ENCODE measurements around the gene PROM2. TPM values are rescaled to one million over a fixed set of nuclear protein-coding genes. Genes with fewer than 3 reads are reported as not detected.

The PROM2 gene
- total and polyA plus RNA-seq, 2 experiments from 2014 or later: 2.1 to 2.2 TPM

DNA sequence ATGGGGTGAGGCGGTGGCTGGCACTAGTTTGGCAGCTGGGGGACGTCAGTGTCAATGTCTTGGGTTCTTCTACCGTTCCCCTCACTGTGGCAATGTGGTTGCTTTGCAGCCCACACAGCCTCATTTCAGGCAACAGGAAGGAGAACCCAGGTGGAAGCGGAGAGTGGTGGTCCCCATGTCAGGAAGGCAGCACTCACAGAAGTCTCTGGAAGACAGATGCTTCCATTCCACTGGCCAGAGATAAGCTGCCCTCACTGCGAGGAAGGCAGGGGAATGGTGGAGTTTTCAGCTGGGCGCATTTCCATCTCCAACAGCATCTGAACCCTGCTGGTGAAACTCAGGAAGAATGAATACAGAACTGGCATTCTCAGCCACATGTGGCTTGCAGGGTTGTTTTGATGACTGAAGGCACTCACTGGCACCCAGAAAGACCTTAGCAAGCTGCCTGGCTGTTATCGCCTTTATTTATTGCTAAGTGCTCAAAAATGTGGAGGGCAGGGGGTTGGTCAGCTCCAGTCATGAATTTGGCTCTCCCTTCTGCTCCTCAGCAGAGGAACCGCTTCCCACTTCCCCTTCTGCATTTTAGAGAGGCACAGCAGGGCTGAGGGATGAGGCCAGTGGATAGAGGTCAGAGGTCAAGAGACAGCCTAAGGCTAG, 42.3 kb downstream of the PROM2 start:
- H3K27me3 Mint-ChIP-seq (ENCODE audit: insufficient read depth, low read depth, poor library complexity): peaks cover 17% of the 10 kb centered on the region

More for the DNA sequence above, 42.3 kb downstream of the PROM2 start:
- Histone ChIP-seq H3K27me3 (ENCODE audit: insufficient read depth) (no peaks in the 10 kb centered on the region), H3F3A (replicated peaks; ENCODE audit: low read depth) (no peaks in the 10 kb centered on the region), H3K9me2 (ENCODE audit: insufficient read depth) (no peaks in the 10 kb centered on the region), H3K79me2 (replicated peaks; ENCODE audit: insufficient read depth) (no peaks in the 10 kb centered on the region), H3K4me1 (ENCODE audit: insufficient read depth) (no peaks in the 10 kb centered on the region), H3K4me2 (no peak overlapping the region), H3K36me3 (ENCODE audit: insufficient read depth) (no peaks in the 10 kb centered on the region), H3K4me3 (no peak overlapping the region), H2AFZ (no peak overlapping the region), H4K20me1 (replicated peaks; ENCODE audit: insufficient read depth) (no peaks in the 10 kb centered on the region), H3K27ac (ENCODE audit: low read depth) (no peak overlapping the region)
- DNase-seq (ENCODE audit: low spot score) (no peak), ATAC-seq (no peak)
- Mint-ChIP-seq H3K4me1 (peaks cover 7% of the 10 kb centered on the region), H3K4me3 (no peak overlapping the region), H3K9me3 (no peaks in the 10 kb centered on the region), H3K27ac (no peak overlapping the region), H3K36me3 (ENCODE audit: low read depth) (no peaks in the 10 kb centered on the region; the same call in 2 of the 3 replicates)
- TF ChIP-seq ZNF331 (CRISPR knock-in tag; IDR thresholded peaks at IDR 0.05; ENCODE audit: low read depth): no peak
- TF ChIP-seq JUNB (IDR thresholded peaks at IDR 0.05; ENCODE audit: unreplicated experiment): no peak
- TF ChIP-seq EZH2phosphoT487 (IDR thresholded peaks at IDR 0.05; ENCODE audit: unreplicated experiment): no peak
- TF ChIP-seq, protein P1, sequence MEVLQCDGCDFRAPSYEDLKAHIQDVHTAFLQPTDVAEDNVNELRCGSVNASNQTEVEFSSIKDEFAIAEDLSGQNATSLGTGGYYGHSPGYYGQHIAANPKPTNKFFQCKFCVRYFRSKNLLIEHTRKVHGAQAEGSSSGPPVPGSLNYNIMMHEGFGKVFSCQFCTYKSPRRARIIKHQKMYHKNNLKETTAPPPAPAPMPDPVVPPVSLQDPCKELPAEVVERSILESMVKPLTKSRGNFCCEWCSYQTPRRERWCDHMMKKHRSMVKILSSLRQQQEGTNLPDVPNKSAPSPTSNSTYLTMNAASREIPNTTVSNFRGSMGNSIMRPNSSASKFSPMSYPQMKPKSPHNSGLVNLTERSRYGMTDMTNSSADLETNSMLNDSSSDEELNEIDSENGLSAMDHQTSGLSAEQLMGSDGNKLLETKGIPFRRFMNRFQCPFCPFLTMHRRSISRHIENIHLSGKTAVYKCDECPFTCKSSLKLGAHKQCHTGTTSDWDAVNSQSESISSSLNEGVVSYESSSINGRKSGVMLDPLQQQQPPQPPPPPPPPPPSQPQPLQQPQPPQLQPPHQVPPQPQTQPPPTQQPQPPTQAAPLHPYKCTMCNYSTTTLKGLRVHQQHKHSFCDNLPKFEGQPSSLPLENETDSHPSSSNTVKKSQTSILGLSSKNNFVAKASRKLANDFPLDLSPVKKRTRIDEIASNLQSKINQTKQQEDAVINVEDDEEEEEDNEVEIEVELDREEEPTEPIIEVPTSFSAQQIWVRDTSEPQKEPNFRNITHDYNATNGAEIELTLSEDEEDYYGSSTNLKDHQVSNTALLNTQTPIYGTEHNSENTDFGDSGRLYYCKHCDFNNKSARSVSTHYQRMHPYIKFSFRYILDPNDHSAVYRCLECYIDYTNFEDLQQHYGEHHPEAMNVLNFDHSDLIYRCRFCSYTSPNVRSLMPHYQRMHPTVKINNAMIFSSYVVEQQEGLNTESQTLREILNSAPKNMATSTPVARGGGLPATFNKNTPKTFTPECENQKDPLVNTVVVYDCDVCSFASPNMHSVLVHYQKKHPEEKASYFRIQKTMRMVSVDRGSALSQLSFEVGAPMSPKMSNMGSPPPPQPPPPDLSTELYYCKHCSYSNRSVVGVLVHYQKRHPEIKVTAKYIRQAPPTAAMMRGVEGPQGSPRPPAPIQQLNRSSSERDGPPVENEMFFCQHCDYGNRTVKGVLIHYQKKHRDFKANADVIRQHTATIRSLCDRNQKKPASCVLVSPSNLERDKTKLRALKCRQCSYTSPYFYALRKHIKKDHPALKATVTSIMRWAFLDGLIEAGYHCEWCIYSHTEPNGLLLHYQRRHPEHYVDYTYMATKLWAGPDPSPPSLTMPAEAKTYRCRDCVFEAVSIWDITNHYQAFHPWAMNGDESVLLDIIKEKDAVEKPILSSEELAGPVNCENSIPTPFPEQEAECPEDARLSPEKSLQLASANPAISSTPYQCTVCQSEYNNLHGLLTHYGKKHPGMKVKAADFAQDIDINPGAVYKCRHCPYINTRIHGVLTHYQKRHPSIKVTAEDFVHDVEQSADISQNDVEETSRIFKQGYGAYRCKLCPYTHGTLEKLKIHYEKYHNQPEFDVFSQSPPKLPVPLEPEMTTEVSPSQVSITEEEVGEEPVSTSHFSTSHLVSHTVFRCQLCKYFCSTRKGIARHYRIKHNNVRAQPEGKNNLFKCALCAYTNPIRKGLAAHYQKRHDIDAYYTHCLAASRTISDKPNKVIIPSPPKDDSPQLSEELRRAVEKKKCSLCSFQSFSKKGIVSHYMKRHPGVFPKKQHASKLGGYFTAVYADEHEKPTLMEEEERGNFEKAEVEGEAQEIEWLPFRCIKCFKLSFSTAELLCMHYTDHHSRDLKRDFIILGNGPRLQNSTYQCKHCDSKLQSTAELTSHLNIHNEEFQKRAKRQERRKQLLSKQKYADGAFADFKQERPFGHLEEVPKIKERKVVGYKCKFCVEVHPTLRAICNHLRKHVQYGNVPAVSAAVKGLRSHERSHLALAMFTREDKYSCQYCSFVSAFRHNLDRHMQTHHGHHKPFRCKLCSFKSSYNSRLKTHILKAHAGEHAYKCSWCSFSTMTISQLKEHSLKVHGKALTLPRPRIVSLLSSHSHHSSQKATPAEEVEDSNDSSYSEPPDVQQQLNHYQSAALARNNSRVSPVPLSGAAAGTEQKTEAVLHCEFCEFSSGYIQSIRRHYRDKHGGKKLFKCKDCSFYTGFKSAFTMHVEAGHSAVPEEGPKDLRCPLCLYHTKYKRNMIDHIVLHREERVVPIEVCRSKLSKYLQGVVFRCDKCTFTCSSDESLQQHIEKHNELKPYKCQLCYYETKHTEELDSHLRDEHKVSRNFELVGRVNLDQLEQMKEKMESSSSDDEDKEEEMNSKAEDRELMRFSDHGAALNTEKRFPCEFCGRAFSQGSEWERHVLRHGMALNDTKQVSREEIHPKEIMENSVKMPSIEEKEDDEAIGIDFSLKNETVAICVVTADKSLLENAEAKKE (CRISPR knock-in tag; IDR thresholded peaks at IDR 0.05): no peak
- TF ChIP-seq, protein P2, sequence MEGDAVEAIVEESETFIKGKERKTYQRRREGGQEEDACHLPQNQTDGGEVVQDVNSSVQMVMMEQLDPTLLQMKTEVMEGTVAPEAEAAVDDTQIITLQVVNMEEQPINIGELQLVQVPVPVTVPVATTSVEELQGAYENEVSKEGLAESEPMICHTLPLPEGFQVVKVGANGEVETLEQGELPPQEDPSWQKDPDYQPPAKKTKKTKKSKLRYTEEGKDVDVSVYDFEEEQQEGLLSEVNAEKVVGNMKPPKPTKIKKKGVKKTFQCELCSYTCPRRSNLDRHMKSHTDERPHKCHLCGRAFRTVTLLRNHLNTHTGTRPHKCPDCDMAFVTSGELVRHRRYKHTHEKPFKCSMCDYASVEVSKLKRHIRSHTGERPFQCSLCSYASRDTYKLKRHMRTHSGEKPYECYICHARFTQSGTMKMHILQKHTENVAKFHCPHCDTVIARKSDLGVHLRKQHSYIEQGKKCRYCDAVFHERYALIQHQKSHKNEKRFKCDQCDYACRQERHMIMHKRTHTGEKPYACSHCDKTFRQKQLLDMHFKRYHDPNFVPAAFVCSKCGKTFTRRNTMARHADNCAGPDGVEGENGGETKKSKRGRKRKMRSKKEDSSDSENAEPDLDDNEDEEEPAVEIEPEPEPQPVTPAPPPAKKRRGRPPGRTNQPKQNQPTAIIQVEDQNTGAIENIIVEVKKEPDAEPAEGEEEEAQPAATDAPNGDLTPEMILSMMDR (conservative IDR thresholded peaks at IDR 0.05; ENCODE audit: low read depth in 2 of 2): no peak
- no peak for TF ChIP-seq POLR2AphosphoS5 (IDR thresholded peaks at IDR 0.05; ENCODE audit: low read depth)
- no peak for TF ChIP-seq STAT1 (IDR thresholded peaks at IDR 0.05; ENCODE audit: unreplicated experiment)
- TF ChIP-seq ZNF114 (CRISPR knock-in tag; IDR thresholded peaks at IDR 0.05): no peak
- TF ChIP-seq, protein P3, sequence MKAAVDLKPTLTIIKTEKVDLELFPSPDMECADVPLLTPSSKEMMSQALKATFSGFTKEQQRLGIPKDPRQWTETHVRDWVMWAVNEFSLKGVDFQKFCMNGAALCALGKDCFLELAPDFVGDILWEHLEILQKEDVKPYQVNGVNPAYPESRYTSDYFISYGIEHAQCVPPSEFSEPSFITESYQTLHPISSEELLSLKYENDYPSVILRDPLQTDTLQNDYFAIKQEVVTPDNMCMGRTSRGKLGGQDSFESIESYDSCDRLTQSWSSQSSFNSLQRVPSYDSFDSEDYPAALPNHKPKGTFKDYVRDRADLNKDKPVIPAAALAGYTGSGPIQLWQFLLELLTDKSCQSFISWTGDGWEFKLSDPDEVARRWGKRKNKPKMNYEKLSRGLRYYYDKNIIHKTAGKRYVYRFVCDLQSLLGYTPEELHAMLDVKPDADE (IDR thresholded peaks at IDR 0.05): no peak
- no peak for TF ChIP-seq CREB1 (CRISPR knock-in tag; IDR thresholded peaks at IDR 0.05; ENCODE audit: low read depth)
- TF ChIP-seq EZH2 (IDR thresholded peaks at IDR 0.05; ENCODE audit: low read depth, unreplicated experiment): no peak
- TF ChIP-seq, protein P4, sequence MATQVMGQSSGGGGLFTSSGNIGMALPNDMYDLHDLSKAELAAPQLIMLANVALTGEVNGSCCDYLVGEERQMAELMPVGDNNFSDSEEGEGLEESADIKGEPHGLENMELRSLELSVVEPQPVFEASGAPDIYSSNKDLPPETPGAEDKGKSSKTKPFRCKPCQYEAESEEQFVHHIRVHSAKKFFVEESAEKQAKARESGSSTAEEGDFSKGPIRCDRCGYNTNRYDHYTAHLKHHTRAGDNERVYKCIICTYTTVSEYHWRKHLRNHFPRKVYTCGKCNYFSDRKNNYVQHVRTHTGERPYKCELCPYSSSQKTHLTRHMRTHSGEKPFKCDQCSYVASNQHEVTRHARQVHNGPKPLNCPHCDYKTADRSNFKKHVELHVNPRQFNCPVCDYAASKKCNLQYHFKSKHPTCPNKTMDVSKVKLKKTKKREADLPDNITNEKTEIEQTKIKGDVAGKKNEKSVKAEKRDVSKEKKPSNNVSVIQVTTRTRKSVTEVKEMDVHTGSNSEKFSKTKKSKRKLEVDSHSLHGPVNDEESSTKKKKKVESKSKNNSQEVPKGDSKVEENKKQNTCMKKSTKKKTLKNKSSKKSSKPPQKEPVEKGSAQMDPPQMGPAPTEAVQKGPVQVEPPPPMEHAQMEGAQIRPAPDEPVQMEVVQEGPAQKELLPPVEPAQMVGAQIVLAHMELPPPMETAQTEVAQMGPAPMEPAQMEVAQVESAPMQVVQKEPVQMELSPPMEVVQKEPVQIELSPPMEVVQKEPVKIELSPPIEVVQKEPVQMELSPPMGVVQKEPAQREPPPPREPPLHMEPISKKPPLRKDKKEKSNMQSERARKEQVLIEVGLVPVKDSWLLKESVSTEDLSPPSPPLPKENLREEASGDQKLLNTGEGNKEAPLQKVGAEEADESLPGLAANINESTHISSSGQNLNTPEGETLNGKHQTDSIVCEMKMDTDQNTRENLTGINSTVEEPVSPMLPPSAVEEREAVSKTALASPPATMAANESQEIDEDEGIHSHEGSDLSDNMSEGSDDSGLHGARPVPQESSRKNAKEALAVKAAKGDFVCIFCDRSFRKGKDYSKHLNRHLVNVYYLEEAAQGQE (IDR thresholded peaks at IDR 0.05; ENCODE audit: unreplicated experiment): no peak
- no peak for TF ChIP-seq NANOG (IDR thresholded peaks at IDR 0.05; ENCODE audit: borderline replicate concordance)

All from GM23338 (cell line).